ENCODE data around the gene IDUA.

The IDUA gene

GRCh38 chr4:1017211-1017610 is 30.4 kb downstream of the IDUA start:
- DNase-seq (ENCODE audit: low read depth) = no peak

GRCh38 chr4:1017706-1018105 is 30.9 kb downstream of the IDUA start:
- DNase-seq (ENCODE audit: low read depth) = no peak

- no peak for DNase-seq (ENCODE audit: low read depth)
Measured at GRCh38 chr4:1018147-1019020, 31.5 kb downstream of the IDUA start.

GRCh38 chr4:1019320-1019719 is 32.5 kb downstream of the IDUA start:
- DNase-seq (ENCODE audit: low read depth) = no peak

- DNase-seq (ENCODE audit: low read depth) = no peak
Measured at GRCh38 chr4:1019729-1020470, 33.1 kb downstream of the IDUA start.

- no peak for DNase-seq (ENCODE audit: low read depth)
Measured at GRCh38 chr4:1021386-1022050, 34.7 kb downstream of the IDUA start.

GRCh38 chr4:1022051-1022738 is 35.4 kb downstream of the IDUA start:
- no peak for DNase-seq (ENCODE audit: low read depth)

- DNase-seq (ENCODE audit: low read depth) = no peak
Measured at GRCh38 chr4:1022739-1023066, 35.9 kb downstream of the IDUA start.

- no peak for DNase-seq (ENCODE audit: low read depth)
Measured at GRCh38 chr4:1023075-1023640, 36.3 kb downstream of the IDUA start.

- DNase-seq (ENCODE audit: low read depth) = no peak
Measured at GRCh38 chr4:1023895-1024740, 37.3 kb downstream of the IDUA start.

GRCh38 chr4:1024882-1025545 is 38.2 kb downstream of the IDUA start:
- DNase-seq (ENCODE audit: low read depth) = no peak

GRCh38 chr4:1026115-1026514 is 39.3 kb downstream of the IDUA start:
- no peak for DNase-seq (ENCODE audit: low read depth)

GRCh38 chr4:1027219-1027914 is 40.5 kb downstream of the IDUA start:
- DNase-seq (ENCODE audit: low read depth) = no peak

- DNase-seq (ENCODE audit: low read depth) = peak; percentile 16
Measured at GRCh38 chr4:1027915-1028238, 41.0 kb downstream of the IDUA start.

GRCh38 chr4:1028574-1029220 is 41.9 kb downstream of the IDUA start:
- no peak for DNase-seq (ENCODE audit: low read depth)

- no peak for DNase-seq (ENCODE audit: low read depth)
Measured at GRCh38 chr4:1029529-1029928, 42.7 kb downstream of the IDUA start.

GRCh38 chr4:1030031-1030430 is 43.2 kb downstream of the IDUA start:
- no peak for DNase-seq (ENCODE audit: low read depth)

GRCh38 chr4:1030559-1030958 is 43.7 kb downstream of the IDUA start:
- no peak for DNase-seq (ENCODE audit: low read depth)

GRCh38 chr4:1031346-1031745 is 44.5 kb downstream of the IDUA start:
- no peak for DNase-seq (ENCODE audit: low read depth)

All from fibroblast of gingiva (primary cell).